ENCODE data around the gene ZMYND11.

Gene ZMYND11

GRCh38 chr10:232061-232460 is 96.8 kb downstream of the ZMYND11 start:
- DNase-seq (ENCODE audit: low read depth): no peak
- H3K4me3 ChIP-seq (ENCODE audit: low read depth, low read length): no peak overlapping the region
- TF ChIP-seq CTCF (IDR thresholded peaks at IDR 0.05; ENCODE audit: low read depth, low read length, missing control alignments): no peak
- in situ Hi-C loops (cut with HindIII; ENCODE audit: low sequenced_read_pairs): no loop called here

DNA sequence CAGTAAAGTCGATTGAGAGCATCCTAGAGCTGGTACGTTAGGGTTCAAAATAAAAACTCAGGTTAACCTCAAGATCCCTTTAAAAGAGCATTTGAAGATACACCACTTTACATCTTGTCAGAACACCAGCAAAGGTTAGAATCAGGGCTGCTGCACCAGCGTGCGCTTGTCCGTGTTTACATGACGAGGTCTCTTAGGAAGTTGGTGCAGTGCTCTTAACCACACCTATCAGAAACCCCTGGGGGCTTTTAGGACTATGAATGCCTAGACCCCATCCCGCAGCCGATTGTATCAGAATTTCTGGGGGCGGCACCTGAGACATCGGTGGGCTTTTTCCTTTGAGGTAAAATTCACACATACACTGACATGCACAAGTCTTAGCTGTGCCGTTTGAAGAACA is 97.6 kb downstream of the ZMYND11 start:
- no peak overlapping the region for H3K4me3 ChIP-seq (ENCODE audit: low read depth, low read length)
- no peak for TF ChIP-seq CTCF (IDR thresholded peaks at IDR 0.05; ENCODE audit: low read depth, low read length, missing control alignments)
- in situ Hi-C loops (cut with HindIII; ENCODE audit: low sequenced_read_pairs): no loop called here
- DNase-seq (ENCODE audit: low read depth): no peak

GRCh38 chr10:234708-235406 is 99.6 kb downstream of the ZMYND11 start:
- H3K4me3 ChIP-seq (ENCODE audit: low read depth, low read length): no peak overlapping the region
- no peak for TF ChIP-seq CTCF (IDR thresholded peaks at IDR 0.05; ENCODE audit: low read depth, low read length, missing control alignments)
- DNase-seq (ENCODE audit: low read depth): no peak
- in situ Hi-C loops (cut with HindIII; ENCODE audit: low sequenced_read_pairs): no loop called here

DNA sequence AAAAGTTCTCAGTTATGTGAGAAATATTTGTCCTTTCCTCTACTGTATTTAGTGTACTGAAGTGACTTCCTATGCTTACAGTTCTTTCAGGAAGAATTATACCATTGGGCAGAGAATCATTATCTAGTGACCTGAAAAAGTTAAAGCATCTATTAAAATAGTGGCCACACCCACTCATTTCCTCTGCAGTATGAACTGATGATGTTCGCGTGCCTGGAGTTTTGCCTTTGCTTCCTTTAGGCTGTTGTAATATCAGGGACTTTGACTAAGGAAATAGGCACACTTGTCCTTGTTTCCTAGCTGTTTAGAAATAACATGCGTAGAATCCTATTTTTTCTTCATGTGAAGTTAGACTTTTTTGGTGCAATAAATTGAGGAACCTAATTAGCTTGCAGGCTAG is 100.7 kb downstream of the ZMYND11 start:
- TF ChIP-seq CTCF (IDR thresholded peaks at IDR 0.05; ENCODE audit: low read depth, low read length, missing control alignments): no peak
- no peak for DNase-seq (ENCODE audit: low read depth)
- H3K4me3 ChIP-seq (ENCODE audit: low read depth, low read length): no peak overlapping the region
- in situ Hi-C loops (cut with HindIII; ENCODE audit: low sequenced_read_pairs): no loop called here

GRCh38 chr10:239109-239508 is 103.9 kb downstream of the ZMYND11 start:
- peak; percentile 7 for TF ChIP-seq CTCF (IDR thresholded peaks at IDR 0.05; ENCODE audit: low read depth, low read length, missing control alignments)
- H3K4me3 ChIP-seq (ENCODE audit: low read depth, low read length): no peak overlapping the region
- in situ Hi-C loops (cut with HindIII; ENCODE audit: low sequenced_read_pairs): no loop called here
- DNase-seq (ENCODE audit: low read depth): peak; percentile 32

GRCh38 chr10:241451-241850 is 106.2 kb downstream of the ZMYND11 start:
- no peak for DNase-seq (ENCODE audit: low read depth)
- in situ Hi-C loops (cut with HindIII; ENCODE audit: low sequenced_read_pairs): no loop called here
- TF ChIP-seq CTCF (IDR thresholded peaks at IDR 0.05; ENCODE audit: low read depth, low read length, missing control alignments): no peak
- H3K4me3 ChIP-seq (ENCODE audit: low read depth, low read length): no peak overlapping the region

Data from astrocyte of the cerebellum (primary cell).